Measurements from ENCODE around the gene RSPH10B2.
"Not testable (repeated sequence)": the region's sequence is repeated elsewhere in the genome, so short reads cannot be mapped to it uniquely, and the experiment has no call there.

The RSPH10B2 gene

DNA sequence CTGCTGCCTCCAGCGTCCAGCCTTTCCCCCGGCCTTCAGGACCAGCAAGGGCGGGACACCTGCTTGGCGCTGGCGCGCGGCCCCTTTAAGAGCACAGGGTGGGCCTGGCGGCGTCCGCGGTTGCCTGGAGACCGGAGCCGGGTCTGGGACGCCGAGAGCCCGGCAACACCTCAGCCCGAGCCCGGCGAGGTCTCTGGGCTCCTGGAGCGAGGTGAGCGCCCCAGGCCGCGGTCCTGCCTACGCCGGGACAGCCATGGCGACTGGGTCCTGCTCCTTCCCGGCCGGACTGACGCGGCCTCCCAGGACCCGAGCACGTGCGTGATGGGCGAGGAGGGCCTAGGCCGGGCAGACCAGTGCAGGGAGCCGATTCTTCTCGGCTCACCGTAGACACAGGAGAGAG is at the start of gene RSPH10B2:
RSPH10B2 (plus strand) TSS at position 140 of the 400 bp plus-strand sequence. CDS start 3,575 bp downstream, outside the sequence.
- not testable (repeated sequence) for FAIRE-seq; DNase-seq (ENCODE audit: insufficient read length, low spot score)

DNA sequence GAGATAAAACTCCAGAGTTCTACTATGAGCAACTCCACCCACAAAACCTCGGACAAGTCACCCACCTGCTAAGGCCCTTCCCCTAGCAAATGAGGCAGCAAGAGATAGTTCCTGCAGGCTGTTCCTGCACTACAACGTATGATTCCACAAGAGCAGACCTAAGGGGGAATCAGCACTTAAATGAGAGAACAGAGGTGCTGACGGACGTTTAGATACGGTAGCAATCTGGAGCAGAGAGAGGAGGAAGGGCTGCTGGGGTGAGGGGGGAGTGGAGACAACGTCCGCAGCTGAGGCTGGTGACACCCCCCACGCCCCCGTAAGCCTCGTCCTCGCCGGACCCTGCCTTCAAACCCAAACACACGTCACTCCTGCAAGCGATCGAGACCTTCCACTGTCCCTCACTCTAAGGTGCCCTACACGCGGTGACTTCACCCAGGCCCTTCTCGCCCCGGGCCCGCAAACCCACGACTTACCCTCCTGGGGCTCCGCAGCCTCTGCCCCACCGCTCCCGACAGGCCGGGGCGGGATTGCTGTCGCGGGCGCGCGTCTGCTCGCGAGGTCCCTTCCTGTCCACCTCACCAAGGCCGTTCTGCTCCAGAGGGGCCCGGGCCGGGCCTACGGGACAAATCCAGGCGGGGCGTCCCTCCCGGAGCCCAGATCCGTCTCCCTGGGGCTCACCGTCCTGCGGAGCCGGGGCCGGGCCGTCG is 47.8 kb upstream of the RSPH10B2 start:
- peak; percentile 16 for DNase-seq (ENCODE audit: insufficient read length, low spot score)
- FAIRE-seq = no peak

GRCh38 chr7:6706666-6707407 is 47.1 kb upstream of the RSPH10B2 start, which contains the start of gene ZNF12:
TSS of gene ZNF12 (minus strand) at chr7:6706947. CDS start at chr7:6705173, 1,774 bp downstream.
- DNase-seq (ENCODE audit: insufficient read length, low spot score) (peak; percentile 85), FAIRE-seq (peak; percentile 90)

DNA sequence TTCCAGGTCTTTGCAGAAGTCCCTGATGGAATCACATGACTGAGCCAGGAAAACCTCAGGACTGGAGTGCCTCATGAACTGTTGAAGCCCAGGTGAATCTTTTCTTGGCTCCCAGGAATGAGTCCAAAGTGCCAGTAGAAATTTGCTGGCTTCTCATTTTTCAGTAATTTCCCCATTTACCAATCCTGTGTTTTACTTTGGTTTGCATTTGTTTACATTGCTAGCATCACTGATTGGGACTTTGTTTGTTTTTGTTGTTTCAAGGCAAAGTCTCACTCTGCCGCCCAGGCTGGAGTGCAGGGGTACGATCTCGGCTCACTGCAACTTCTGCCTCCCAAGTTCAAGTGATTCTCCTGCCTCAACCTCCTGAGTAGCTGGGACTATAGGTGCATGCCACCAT is 45.6 kb upstream of the RSPH10B2 start:
- DNase-seq (ENCODE audit: insufficient read length, low spot score) = no peak
- no peak for FAIRE-seq

DNA sequence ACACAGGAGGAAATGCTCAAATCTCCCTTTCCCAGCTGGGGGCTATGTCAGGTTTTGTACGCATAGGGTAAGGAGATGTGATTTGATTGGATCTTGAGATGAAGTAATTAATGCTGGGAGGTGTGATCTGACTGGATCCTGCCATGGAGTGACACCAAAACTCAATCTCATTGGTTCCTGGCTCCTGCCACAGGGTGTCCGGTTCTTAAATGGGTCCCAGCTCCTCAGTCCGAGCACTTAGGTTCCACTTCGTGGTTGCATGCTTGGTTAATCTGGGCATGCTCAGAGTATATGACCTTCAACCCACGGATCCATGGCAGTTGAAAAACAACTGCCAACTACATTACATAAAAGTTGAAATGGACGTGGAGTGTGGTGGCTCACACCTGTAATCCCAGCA is 44.1 kb upstream of the RSPH10B2 start:
- FAIRE-seq = no peak

GRCh38 chr7:6714360-6714759 is 39.5 kb upstream of the RSPH10B2 start:
- DNase-seq (ENCODE audit: insufficient read length, low spot score) (no peak), FAIRE-seq (no peak)

More for the DNA sequence above, 44.1 kb upstream of the RSPH10B2 start:
- no peak for DNase-seq (ENCODE audit: insufficient read length, low spot score)

DNA sequence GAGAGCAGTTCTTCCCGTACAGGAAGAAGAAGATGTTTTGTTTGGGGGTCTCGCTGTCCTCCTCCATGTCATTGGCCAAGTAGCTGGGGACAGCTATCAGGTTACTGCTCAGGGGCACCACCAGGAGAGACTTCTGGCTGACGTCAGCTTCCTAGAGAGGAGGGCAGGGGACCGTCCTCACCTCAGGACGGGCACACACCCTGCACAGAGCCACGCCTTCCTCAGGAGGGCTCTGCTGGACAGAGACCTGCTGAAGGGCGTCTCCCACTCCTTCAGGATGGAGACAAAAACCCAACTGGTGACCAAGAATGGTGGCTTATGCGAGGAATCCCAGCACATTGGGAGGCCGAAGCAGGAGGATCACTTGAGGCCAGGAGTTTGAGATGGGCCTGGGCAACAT is 38.0 kb upstream of the RSPH10B2 start:
- not testable (repeated sequence) for DNase-seq (ENCODE audit: insufficient read length, low spot score); FAIRE-seq

- FAIRE-seq (no peak), DNase-seq (ENCODE audit: insufficient read length, low spot score) (no peak)
Measured at GRCh38 chr7:6718124-6718523, 35.8 kb upstream of the RSPH10B2 start.

- not testable (repeated sequence) for FAIRE-seq
Measured at GRCh38 chr7:6724351-6724750, 29.6 kb upstream of the RSPH10B2 start.

GRCh38 chr7:6725003-6725402 is 28.9 kb upstream of the RSPH10B2 start:
- FAIRE-seq (peak; percentile 94), DNase-seq (ENCODE audit: insufficient read length, low spot score) (peak; percentile 70)

More at GRCh38 chr7:6724351-6724750, 29.6 kb upstream of the RSPH10B2 start:
- DNase-seq (ENCODE audit: insufficient read length, low spot score) = not testable (repeated sequence)

DNA sequence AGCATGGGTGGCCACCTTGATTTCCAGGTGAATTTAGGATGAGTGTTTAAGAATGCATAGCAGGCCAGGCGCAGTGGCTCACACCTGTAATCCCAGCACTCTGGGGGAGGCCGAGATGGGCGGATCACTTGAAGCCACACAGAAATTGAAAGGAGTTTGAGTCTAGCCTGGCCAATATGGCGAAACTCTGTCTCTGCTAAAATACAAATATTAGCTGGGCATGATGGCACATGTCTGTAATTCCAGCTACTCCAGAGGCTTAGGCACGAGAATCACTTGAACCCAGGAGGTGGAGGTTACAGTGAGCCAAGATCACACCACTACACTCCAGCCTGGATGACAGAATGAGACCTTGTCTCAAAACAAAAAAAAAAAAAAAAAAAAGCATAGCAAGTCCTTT is 27.6 kb upstream of the RSPH10B2 start:
- not testable (repeated sequence) for DNase-seq (ENCODE audit: insufficient read length, low spot score); FAIRE-seq

GRCh38 chr7:6727663-6728062 is 26.2 kb upstream of the RSPH10B2 start:
- FAIRE-seq (no peak), DNase-seq (ENCODE audit: insufficient read length, low spot score) (no peak)

- FAIRE-seq = peak; percentile 40
- not testable (repeated sequence) for DNase-seq (ENCODE audit: insufficient read length, low spot score)
Measured at GRCh38 chr7:6728893-6729491, 24.9 kb upstream of the RSPH10B2 start.

GRCh38 chr7:6729492-6730342 is 24.2 kb upstream of the RSPH10B2 start:
- FAIRE-seq (peak; percentile 82), DNase-seq (ENCODE audit: insufficient read length, low spot score) (peak; percentile 87)

- FAIRE-seq = no peak
- peak; percentile 15 for DNase-seq (ENCODE audit: insufficient read length, low spot score)
Measured at GRCh38 chr7:6730343-6730633, 23.6 kb upstream of the RSPH10B2 start.

DNA sequence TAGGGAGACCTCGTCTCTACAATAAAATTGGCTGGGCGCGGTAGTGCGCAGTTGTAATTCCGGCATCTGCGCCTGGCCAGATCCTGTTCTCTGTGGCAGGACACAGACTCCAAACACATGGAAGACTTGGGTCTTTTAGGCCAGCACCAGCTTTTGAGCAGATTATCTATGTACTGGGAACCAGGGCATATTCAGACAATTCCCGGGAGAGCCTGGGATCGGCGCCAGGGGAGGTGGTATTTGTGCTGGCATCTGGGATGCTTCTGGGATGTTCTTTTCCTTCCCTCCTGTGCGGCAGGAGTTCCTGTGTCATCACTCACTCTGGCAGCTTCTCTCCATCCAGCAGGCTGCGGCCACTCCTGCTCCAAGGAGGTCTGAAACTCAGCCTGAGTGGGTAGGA is 15.5 kb upstream of the RSPH10B2 start:
- not testable (repeated sequence) for FAIRE-seq

GRCh38 chr7:6744410-6745100 is 9.3 kb upstream of the RSPH10B2 start:
- FAIRE-seq; DNase-seq (ENCODE audit: insufficient read length, low spot score): not testable (repeated sequence)

More for the DNA sequence above, 15.5 kb upstream of the RSPH10B2 start:
- not testable (repeated sequence) for DNase-seq (ENCODE audit: insufficient read length, low spot score)

- not testable (repeated sequence) for FAIRE-seq; DNase-seq (ENCODE audit: insufficient read length, low spot score)
Measured at GRCh38 chr7:6749335-6749734, 4.6 kb upstream of the RSPH10B2 start.

DNA sequence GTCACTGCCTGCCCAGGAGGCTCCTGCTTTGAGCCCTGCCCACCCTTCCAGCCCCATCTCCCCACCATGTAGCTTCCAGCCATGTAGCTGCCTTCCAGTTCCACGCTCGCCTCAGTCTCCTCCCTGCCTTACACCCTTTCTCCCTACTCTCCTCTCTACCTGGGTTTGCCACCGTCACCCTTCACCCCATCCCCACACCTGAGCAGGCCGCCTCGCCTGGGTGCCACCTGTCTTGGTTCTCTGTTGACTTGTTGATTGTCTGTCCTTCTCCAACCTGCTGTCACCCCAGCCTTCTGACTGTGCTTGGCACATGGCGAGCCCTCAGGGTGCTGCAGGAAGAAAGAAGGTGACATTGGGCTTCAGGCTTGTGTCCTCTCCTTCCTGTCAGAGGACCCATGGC is 3.7 kb upstream of the RSPH10B2 start:
- FAIRE-seq; DNase-seq (ENCODE audit: insufficient read length, low spot score): not testable (repeated sequence)

GRCh38 chr7:6761186-6761585 is 7.3 kb downstream of the RSPH10B2 start:
- not testable (repeated sequence) for FAIRE-seq; DNase-seq (ENCODE audit: insufficient read length, low spot score)
